ENCODE data around the gene FAXC.
"Not testable (repeated sequence)": the region's sequence is repeated elsewhere in the genome, so short reads cannot be mapped to it uniquely, and the experiment has no call there.

The FAXC gene

DNA sequence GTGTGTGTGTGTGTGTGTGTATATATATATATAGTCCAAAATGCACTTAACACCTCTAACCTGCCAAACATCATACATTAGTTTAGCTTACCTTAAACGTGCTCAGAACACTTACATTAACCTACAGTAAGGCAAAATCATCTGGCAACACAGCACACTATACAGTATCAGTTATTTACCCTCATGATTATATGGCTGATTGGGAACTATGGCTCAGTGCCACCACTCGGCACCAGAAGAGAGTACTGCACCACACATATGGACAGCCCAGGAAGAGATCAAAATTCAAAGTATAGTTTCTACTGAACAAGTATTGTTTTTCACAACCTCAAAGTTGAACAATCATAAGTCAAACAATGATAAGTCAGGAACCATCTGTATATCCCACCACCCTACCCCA lies 59.8 kb downstream of the FAXC start:
- in situ Hi-C loops (cut with MboI; ENCODE audit: low sequenced_read_pairs): no loop called here

DNA sequence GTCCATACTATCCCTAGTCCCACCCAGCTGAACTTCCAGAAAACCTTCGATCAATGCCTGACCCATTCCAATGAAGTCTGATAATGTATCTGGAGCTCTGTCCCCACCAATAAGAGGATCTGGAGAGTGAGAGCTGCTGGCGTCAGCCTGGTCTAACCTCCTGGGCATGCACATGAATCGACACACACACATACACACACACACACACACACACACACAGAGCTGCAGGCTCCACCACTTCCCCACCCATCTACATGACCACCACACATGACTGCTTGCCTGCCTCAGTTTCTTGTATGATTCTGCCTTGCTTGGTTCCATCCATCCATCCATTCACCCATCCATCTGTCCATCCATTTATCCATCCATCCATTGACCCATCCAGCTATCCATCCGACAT lies 60.8 kb downstream of the FAXC start:
- in situ Hi-C loops (cut with MboI; ENCODE audit: low sequenced_read_pairs): no loop called here

DNA sequence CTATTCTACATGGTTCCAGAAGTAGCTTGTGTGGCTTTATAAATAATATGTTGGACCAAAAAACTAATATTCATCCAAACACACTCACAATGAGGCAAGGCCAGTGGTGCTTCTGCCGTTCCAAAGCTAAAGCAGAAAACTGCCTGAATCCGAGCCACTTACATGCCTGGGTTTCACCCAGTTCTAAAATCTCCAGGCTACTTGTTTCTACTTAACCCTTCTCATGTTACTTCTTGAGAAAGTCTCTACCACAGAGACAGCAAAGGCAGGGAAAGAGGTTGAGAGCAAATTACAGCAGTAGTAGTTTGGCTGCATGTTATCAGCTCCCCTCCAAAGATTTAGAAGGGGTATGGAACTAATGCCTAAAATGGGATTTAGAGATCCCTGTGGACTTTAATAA lies 62.0 kb downstream of the FAXC start:
- in situ Hi-C loops (cut with MboI; ENCODE audit: low sequenced_read_pairs): no loop called here

DNA sequence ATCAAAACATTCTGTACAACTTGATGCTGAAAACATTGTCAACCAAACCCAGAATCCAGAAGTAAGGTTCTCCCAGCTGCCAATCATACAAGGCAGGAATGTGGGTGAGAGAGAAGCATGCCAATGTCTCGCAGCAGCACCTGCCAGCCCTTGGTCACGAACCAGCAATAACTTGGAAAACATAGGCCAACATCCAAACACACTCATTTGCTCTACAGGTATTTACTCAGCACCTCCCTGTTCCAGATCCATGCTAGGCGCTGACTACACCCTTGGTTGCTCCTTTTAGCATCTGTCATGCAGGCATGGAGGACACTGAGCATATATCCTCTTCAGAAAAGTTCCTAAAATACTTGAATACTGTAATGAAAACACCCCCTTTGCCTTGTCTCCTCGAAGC lies 63.6 kb downstream of the FAXC start:
- in situ Hi-C loops (cut with MboI; ENCODE audit: low sequenced_read_pairs): no loop called here

DNA sequence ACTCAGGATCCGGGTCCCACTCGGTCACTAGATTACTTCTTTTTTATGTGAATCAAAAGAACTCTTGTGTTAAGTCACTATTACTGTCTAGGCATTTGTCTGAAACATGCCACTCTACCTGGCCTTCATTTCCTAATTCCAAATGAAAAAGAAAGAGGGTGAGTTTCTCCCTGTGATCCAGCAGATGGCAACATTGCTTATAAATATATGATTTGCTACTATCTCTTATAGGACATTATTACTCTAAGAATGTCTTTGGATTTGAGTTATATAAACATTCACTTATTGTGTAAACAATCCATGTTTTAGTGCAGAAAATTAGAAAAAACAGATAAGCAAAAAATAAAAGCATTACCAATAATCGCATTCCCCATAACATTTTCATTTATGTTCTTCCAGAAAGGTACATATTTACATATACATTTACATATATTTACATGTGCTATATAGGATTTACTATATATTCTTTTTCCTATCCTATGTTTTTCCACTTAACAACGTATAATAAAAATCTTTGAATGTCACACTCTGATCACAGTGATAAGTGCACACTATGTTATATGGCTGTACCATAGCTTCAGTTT lies 66.9 kb downstream of the FAXC start:
- in situ Hi-C loops (cut with MboI; ENCODE audit: low sequenced_read_pairs): no loop called here

DNA sequence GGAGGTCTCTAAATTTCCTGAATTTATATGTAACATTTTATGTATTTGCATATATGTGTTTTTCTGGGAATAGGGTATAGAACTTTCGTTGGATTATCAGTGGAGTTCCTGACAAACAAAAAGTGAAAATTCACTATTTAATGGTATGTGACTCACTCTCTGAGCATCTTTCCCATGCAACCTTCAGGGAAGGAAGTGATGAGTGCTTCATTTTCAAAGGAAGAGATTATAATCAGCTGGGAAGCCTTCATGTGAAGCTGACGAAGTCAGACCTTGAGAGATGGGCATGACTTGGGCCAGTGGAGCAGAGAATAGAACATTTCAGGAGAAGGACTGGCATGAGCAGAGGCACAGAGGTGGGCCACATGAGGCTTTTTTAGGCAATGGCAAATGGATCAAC lies 72.7 kb downstream of the FAXC start:
- in situ Hi-C loops (cut with MboI; ENCODE audit: low sequenced_read_pairs): no loop called here

DNA sequence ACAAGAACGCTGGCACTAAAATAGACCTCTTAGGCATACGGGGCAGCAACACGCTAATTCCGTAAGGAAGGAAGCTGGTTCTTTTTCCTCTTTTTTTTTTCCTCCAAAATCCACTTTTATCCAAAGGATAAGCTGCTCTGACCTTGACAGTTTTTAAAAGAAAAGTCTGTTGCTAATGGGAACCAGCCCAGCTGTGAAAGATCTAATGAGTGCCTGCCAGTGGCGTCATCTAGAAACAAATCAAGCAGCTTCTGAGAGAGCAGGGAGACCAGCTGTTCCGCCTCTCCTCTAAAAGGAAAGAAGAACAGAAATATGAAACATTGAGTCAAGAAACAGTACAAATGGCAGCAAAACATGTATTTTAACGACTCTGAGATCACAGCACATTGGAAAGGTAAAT lies 78.6 kb downstream of the FAXC start:
- in situ Hi-C loops (cut with MboI; ENCODE audit: low sequenced_read_pairs): no loop called here

DNA sequence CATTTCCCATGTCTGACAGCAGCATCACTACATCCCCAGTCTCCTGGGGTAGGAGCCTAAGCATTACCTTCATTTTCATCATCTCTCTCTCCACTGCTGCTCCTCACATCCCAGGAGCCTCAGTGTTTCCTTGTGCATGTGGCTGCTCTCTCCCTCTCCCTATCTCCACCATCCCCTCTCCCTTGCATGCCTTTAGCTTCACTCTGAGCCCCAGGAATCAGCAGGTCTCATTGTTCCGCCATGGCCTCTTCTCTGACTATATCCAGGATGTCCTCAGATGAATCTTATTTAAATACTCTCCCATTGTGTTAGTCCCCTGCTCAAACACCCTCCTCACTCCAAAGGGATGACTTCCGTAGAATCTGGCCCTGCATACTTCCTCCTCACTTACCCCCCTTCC lies 79.4 kb downstream of the FAXC start:
- in situ Hi-C loops (cut with MboI; ENCODE audit: low sequenced_read_pairs): no loop called here

DNA sequence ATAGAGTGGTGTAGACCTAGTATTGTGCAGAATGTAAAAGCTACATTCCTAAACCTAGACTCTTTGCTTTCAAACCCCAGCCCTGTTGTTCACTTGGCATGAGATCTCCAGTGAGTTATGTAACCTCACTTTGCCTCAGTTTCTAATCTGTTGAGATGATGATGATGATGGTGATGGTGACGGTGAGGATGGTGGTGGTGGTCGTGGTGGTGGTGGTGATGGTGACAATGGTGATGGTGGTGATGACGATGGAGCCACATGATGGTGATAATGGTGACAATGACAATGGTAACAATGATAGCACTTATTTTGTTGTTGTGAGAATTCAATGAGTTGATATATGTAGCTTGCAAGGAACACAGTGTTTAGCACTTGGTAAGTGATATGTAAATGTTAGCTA lies 80.3 kb downstream of the FAXC start:
- in situ Hi-C loops (cut with MboI; ENCODE audit: low sequenced_read_pairs): no loop called here

DNA sequence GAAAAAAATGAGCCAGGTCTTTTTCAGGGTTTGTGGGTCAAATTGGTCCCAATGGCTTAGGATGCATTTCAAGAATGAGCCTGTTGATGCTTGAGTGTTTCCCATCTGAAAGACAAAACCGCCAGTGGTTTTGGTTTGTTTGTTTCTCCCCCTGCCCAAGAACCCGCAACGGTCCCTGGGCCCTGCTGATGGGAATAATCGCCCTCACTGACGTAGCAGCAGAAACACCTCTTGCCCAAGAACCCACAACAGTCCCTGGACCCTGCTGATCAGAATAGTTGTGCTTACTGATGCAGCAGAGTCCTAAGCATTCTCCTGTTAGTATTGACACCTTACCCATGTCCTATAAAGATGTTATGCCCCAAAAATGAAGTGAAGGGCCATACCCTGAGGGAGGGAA lies 82.5 kb downstream of the FAXC start:
- in situ Hi-C loops (cut with MboI; ENCODE audit: low sequenced_read_pairs): not testable (repeated sequence)

DNA sequence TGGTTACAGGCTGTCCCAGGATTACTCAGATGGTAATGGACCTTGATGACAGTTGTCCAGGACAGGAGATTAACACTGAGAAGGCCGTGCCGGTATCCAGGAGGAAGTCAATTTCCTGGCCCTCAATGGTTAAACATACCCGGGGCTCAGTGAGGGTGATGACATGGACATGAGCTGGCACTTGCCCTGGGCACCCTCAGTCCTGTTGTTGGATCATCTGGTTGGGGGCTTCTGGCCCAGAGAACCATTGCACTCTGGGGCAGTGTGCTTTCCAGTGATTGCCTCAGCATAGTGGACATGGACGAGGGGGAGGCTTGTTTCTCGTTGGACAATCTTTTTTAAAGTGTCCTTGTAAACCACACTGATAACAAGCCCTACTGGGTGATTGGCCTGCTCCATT lies 84.0 kb downstream of the FAXC start:
- in situ Hi-C loops (cut with MboI; ENCODE audit: low sequenced_read_pairs): not testable (repeated sequence)

DNA sequence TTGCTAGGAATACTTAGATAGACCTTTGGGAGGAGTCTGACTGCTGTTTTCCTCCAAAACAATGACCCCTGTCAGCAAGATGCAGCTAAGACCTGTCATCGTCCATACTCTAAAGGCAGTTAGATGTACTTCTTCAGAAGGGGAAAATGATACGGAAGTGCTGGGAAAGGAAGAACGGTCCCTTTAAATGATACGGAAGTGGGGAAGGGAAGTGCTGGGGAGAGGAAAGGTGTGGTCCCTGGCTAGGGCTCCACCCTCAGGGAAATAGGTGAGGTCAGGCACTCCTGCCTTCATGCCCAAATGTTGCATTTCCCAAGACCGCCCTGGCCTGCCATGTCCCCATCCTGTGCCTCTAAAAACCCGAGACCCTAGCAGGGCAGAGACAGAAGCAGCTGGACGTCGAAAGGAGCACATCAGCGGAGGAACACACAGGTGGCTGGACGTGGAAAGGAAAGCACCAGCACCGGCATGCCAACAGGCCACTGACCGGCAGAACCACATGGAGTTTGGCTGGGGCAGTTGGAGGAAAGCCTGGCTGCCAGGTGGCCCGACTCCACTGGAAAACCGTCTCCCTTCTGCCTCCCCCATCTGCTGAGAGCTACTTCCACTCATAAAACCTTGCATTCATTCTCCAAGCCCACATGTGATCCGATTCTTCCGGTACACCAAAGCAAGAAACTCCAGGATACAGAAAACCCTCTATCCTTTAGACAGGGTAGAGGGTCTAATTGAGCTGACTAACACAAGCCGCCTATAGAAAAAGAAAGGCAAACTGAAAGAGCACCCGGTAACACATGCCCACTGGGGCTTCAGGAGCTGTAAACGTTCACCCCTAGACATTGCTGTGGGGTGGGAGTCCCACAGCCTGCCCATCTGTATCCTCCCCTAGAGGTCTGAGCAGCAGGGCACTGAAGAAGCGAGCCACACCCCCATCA lies 94.6 kb downstream of the FAXC start:
- in situ Hi-C loops (cut with MboI; ENCODE audit: low sequenced_read_pairs): no loop called here

DNA sequence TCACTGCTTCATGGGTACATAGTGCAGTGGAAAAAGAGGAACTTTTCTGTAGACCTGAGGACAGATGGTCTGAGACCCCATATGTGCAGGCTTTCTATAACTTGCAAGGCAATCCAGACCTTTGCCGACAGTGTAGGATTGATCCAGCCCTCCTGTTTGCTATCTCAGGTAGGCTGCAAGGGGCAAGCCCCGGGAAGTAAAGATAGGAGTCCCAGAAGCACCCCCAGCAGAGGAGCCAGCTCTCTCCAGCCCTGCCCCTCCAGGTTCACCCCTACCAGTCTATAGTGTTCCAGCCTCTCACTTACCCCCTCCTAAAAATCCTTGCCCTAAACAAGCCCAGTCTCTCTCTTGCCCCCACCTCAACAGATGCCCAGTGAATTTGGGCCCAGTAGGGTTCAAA lies 96.2 kb downstream of the FAXC start:
- in situ Hi-C loops (cut with MboI; ENCODE audit: low sequenced_read_pairs): no loop called here

DNA sequence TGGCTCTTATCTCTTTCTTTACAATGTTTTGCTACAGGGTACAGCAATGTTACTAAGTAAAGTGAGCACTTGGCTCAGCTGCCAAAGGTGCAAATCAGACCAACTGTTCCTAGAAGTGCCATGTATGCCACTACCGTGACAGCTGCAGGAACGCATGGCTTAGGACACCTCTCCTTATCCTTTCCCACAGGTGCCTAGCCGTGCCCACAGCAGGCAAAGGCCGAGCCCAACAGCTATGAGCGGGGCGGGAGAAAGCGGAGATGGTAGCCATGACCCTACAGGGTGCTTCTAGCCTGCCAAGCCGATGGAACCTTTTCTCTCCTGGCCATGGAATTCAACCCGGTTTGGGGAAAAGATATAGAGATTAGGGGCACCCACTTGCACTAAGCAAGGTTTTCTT lies 97.1 kb downstream of the FAXC start:
- in situ Hi-C loops (cut with MboI; ENCODE audit: low sequenced_read_pairs): no loop called here

DNA sequence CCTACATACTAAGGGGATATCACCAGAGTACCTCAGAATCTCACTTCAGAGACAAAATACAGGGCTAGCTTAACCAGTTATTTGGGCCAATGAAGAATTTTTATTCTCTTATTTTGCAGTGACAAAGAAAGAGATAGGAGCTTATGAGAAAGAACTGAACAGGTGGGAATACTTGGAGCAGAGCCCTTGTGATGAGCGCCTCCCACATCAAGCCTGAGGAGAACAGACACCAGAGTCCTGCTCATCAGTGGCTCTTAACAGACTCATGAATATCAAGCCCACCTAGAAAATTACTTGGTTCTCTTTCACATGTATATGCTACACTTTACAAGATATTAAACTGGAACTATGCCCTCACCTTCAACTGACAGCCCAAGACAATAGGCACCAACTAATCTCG lies 99.0 kb downstream of the FAXC start:
- in situ Hi-C loops (cut with MboI; ENCODE audit: low sequenced_read_pairs): no loop called here

DNA sequence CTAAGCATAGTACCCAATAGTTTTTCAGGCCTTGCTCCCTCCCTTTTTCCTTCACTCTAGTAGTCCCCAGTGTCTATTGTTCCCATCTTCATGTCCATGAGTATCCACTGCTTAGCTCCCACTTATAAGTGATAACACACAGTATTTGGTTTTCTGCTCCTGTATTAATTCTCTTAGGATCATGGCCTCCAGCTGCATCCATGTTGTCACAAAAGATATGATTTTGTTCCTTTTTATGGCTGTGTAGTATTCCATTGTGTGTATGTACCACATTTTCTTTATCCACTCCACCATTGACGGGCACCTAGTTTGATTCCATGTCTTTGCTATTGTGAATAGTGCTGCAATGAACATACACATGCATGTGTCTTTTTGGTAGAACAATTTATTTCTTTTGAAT lies 102.9 kb downstream of the FAXC start:
- in situ Hi-C loops (cut with MboI; ENCODE audit: low sequenced_read_pairs): no loop called here

DNA sequence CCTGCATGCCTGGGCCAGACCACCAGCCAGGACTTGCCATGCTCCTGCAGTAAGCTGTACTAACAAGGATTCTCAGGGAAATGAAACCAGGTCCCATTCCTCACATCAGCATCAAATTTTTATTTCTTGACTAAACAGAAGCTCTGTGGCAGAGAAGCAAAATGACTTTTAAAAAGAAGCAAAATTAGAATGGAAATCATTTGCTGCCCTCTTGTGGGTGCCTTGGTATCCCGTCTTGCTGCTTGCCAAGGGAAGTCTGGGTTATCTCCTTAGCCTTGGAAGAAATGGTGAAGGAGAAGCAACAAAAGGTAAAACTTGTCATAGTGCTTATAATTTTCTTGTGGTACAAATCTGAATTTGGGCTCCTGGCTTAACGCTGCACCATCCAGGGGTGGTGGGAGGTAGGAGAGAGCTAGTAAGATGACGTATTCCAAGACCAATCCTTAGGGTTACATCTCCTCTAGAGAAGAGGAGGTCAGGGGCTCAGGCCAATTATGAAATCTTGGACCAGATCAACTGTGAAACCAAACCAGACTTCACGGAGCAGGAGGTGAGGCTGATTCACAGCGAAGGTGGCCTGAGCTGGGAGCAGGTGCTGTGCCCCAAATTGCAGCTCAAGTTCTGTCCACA lies 107.5 kb downstream of the FAXC start:
- in situ Hi-C loops (cut with MboI; ENCODE audit: low sequenced_read_pairs): no loop called here

DNA sequence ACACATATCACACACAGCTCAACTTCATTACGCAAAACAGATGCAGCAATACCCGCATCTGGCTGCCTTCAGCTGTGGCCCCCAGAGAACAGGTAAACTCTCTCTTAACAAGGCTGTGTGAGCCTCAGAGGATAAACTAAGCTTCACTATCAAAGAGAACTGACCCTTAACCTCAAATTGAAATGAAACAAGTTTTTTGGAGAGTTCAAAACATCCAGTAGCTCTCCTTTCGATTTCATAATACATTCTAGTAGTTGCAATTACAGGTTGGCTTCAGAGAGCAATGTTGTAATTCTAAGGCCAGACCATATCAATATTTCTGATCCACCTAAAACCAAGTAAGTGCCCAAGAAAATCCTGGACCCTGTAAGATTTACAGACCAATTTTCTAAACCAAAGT lies 113.5 kb downstream of the FAXC start:
- in situ Hi-C loops (cut with MboI; ENCODE audit: low sequenced_read_pairs): no loop called here

DNA sequence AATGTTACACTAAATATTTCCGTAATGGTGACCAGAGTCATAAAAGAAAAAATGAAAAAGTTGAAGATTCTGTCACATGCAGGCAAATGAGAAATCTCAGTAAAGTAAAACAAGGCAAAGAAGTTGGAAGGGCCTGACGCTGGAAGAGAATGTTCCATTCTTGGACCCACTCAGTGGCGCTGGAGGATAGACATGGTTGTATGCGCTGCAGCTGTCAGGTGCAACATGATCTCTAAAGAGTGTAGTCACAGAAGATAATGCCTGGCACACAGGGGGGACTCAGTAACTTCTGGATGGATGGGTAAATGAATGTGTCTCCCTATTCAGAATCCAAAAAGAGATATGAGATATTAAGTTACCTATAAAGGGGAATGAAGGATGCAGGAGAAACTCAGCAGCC lies 116.3 kb downstream of the FAXC start:
- in situ Hi-C loops (cut with MboI; ENCODE audit: low sequenced_read_pairs): no loop called here

DNA sequence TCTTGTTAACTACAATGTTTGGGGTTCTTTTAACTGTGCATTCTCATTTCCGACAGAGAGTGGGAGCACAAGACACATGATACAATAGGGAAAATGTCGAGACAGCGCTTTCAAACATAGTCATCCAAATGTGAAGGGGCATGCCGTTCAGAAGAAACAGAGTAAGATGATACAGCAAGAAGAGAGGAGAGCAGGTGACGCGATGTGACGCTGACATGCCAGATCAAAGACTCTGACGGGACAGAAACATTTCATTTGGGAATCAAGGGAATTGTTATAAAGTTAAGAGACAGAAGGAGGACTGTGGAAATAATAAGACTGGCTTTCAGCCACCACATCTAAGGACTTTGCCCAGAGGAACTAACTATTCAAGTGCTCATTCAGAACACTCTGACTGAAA lies 117.4 kb downstream of the FAXC start:
- in situ Hi-C loops (cut with MboI; ENCODE audit: low sequenced_read_pairs): no loop called here

DNA sequence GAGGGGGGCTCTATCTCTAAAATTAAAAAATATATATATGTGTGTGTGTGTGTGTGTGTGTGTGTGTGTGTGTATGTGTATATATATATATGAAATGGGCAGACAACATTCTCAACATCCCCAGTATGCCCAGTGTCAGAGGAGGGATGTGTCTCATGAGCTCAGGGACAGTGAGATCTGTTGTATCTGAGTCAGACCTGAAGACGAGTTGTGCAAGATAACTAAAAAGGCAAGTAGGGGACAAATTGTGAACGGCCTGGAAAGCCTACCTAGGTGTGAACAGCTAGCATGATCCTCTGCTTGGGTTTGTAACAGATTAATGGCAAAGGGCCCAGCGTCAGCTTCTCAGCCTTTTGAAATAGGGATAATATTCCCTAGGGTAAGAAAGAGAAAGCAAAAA lies 124.3 kb downstream of the FAXC start:
- in situ Hi-C loops (cut with MboI; ENCODE audit: low sequenced_read_pairs): no loop called here
